HG02642 (cell line): ENCODE data around the gene TRHDE.

Experiments used
- ATAC-seq: cut with Tn5 transposase; IDR thresholded peaks from one replicate; pipeline ENCODE4 v1.9.1; 2021; ENCODE audit warnings: mild to moderate bottlenecking; ENCODE audit not compliant: unreplicated experiment, poor library complexity

Gene TRHDE

GRCh38 chr12:72273851-72274351, 1.7 kb downstream of the TRHDE start:
- no peak for ATAC-seq

- ATAC-seq, result no peak
Observed at GRCh38 chr12:72274931-72275330, 2.8 kb downstream of the TRHDE start.

- no peak for ATAC-seq
Observed at GRCh38 chr12:72275526-72275925, 3.4 kb downstream of the TRHDE start.

GRCh38 chr12:72276181-72276805, 4.1 kb downstream of the TRHDE start:
- no peak for ATAC-seq

- ATAC-seq, result no peak
Observed at GRCh38 chr12:72277415-72277814, 5.2 kb downstream of the TRHDE start.

GRCh38 chr12:72278894-72279293, 6.7 kb downstream of the TRHDE start:
- ATAC-seq, result no peak

- no peak for ATAC-seq
Observed at GRCh38 chr12:72281126-72281525, 9.0 kb downstream of the TRHDE start.

GRCh38 chr12:72282721-72283120, 10.6 kb downstream of the TRHDE start:
- ATAC-seq, result no peak

- ATAC-seq, result no peak
Observed at GRCh38 chr12:72285861-72286260, 13.7 kb downstream of the TRHDE start.

GRCh38 chr12:72286526-72286925, 14.4 kb downstream of the TRHDE start:
- ATAC-seq, result no peak

- no peak for ATAC-seq
Observed at GRCh38 chr12:72288436-72288835, 16.3 kb downstream of the TRHDE start.

- ATAC-seq, result no peak
Observed at GRCh38 chr12:72288911-72289310, 16.7 kb downstream of the TRHDE start.

- ATAC-seq, result no peak
Observed at GRCh38 chr12:72289633-72290032, 17.5 kb downstream of the TRHDE start.

GRCh38 chr12:72291175-72291574, 19.0 kb downstream of the TRHDE start:
- no peak for ATAC-seq

- no peak for ATAC-seq
Observed at GRCh38 chr12:72293701-72294100, 21.5 kb downstream of the TRHDE start.

- no peak for ATAC-seq
Observed at GRCh38 chr12:72295101-72295500, 22.9 kb downstream of the TRHDE start.

GRCh38 chr12:72295744-72296143, 23.6 kb downstream of the TRHDE start:
- ATAC-seq, result no peak

GRCh38 chr12:72296389-72296788, 24.2 kb downstream of the TRHDE start:
- no peak for ATAC-seq

GRCh38 chr12:72297666-72298065, 25.5 kb downstream of the TRHDE start:
- ATAC-seq, result no peak

- no peak for ATAC-seq
Observed at GRCh38 chr12:72300728-72301127, 28.6 kb downstream of the TRHDE start.

- no peak for ATAC-seq
Observed at GRCh38 chr12:72304751-72305150, 32.6 kb downstream of the TRHDE start.

GRCh38 chr12:72307229-72307628, 35.1 kb downstream of the TRHDE start:
- no peak for ATAC-seq

GRCh38 chr12:72311946-72312345, 39.8 kb downstream of the TRHDE start:
- ATAC-seq, result no peak
